Mucosa of gallbladder (tissue), 1 donor: ENCODE measurements around the gene BBS2. TPM values are rescaled to one million over a fixed set of nuclear protein-coding genes. Genes with fewer than 3 reads are reported as not detected.

ENCODE experiments used
- total RNA-seq: library from RNA; stranded (reverse); gene quantifications from one replicate; pipeline ENCODE4 v1.2.1, GENCODE V29; 2021
- donor health status: DM: no; HTN: no; CAD: no.

Gene BBS2
- total RNA-seq, 1 donor from 2014 or later, result 42.7 TPM

Other genes with a start within 250 kb of the BBS2 start
- 121 TPM for gene AMFR, start 94.5 kb downstream of the BBS2 start, total RNA-seq
- 80.9 TPM for gene NUDT21, start 68.7 kb downstream of the BBS2 start, total RNA-seq
- gene OGFOD1, start 68.5 kb downstream of the BBS2 start, total RNA-seq, result 34.2 TPM
- not detected for gene MT4, start 45.0 kb upstream of the BBS2 start, total RNA-seq
- gene MT3, start 69.5 kb upstream of the BBS2 start, total RNA-seq, result 1.4 TPM
- gene MT2A, start 88.6 kb upstream of the BBS2 start, total RNA-seq, result 157 TPM
- 137 TPM for gene MT1E, start 105.8 kb upstream of the BBS2 start, total RNA-seq
- gene MT1M, start 112.6 kb upstream of the BBS2 start, total RNA-seq, result 4.6 TPM
- 1.9 TPM for gene MT1A, start 118.6 kb upstream of the BBS2 start, total RNA-seq
- not detected for gene MT1B, start 131.9 kb upstream of the BBS2 start, total RNA-seq
- gene MT1F, start 137.9 kb upstream of the BBS2 start, total RNA-seq, result 36.6 TPM
- gene MT1G, start 148.0 kb upstream of the BBS2 start, total RNA-seq, result 55.2 TPM
- gene MT1H, start 149.8 kb upstream of the BBS2 start, total RNA-seq, result 2.9 TPM
- 75.1 TPM for gene MT1X, start 162.4 kb upstream of the BBS2 start, total RNA-seq
- 26.4 TPM for gene NUP93, start 210.1 kb upstream of the BBS2 start, total RNA-seq